PC-9 (cell line): ENCODE results near the gene SNX15. TPM values are rescaled to one million over a fixed set of nuclear protein-coding genes. Genes with fewer than 3 reads are reported as not detected.
A peak's percentile ranks its signal among the peaks of the same experiment; 100 is the strongest.

Experiments
- BruUV-seq: library from RNA; stranded (reverse); fragments of 400-500 nt; replicated peaks from 2 replicates; lab custom pipeline; 2021; lab: Mats Ljungman, UMichigan
- CTCF ChIA-PET: fragments of 300-600 bp; sonication (Branson Sonifier 250); formaldehyde crosslinking; loops from one replicate; lab custom pipeline; 2022; ENCODE audit warnings: antibody characterized with exemption; lab: Charles Lee
- POLR2A ChIA-PET: fragments of 300-600 bp; sonication (Branson Sonifier 250); formaldehyde crosslinking; loops from one replicate; lab custom pipeline; 2022; ENCODE audit warnings: antibody characterized with exemption; ENCODE audit not compliant: unreplicated experiment; lab: Charles Lee
- DNase-seq, 2 experiments: peaks; one replicate each; pipeline versions ENCODE4 v3.0.0 to v3.0.0-alpha.2; 2015 to 2022; ENCODE audit warnings: mixed read lengths in 1 of 2
- H2AFZ ChIP-seq: fragments of 200-600 bp; sonication (generic); 2 replicates; pipeline ENCODE4 v1.8.1; 2017; ENCODE audit warnings: antibody characterized with exemption
- H3F3A ChIP-seq: fragments of 200-600 bp; sonication (generic); 2 replicates; pipeline ENCODE4 v1.8.1; 2017; ENCODE audit warnings: antibody characterized with exemption, mild to moderate bottlenecking, low read depth; ENCODE audit not compliant: insufficient read depth
- H3K27ac ChIP-seq: fragments of 200-600 bp; sonication (generic); 2 replicates; pipeline ENCODE4 v1.6.1; 2016; ENCODE audit warnings: mixed run types
- H3K27me3 ChIP-seq: fragments of 200-600 bp; sonication (generic); 2 replicates; pipeline ENCODE4 v1.6.1; 2016; ENCODE audit warnings: low read depth, mixed run types; ENCODE audit not compliant: insufficient read depth
- H3K36me3 ChIP-seq: fragments of 200-600 bp; sonication (generic); 2 replicates; pipeline ENCODE4 v1.6.1; 2016; ENCODE audit warnings: low read depth, mixed run types
- H3K4me1 ChIP-seq: fragments of 200-600 bp; sonication (generic); replicated peaks from 2 replicates; pipeline ENCODE4 v1.6.1; 2016; ENCODE audit warnings: mixed run types; ENCODE audit not compliant: insufficient read depth
- H3K4me2 ChIP-seq: fragments of 200-600 bp; sonication (generic); 2 replicates; pipeline ENCODE4 v1.6.1; 2017; ENCODE audit warnings: mixed run types
- H3K4me3 ChIP-seq: fragments of 200-600 bp; sonication (generic); 2 replicates; pipeline ENCODE4 v1.6.1; 2016; ENCODE audit warnings: mixed run types
- H3K79me2 ChIP-seq: fragments of 200-600 bp; sonication (generic); 2 replicates; pipeline ENCODE4 v1.6.1; 2017; ENCODE audit warnings: low read depth, mixed run types
- H3K9me2 ChIP-seq: fragments of 200-600 bp; sonication (generic); 2 replicates; pipeline ENCODE4 v1.8.1; 2017; ENCODE audit warnings: mild to moderate bottlenecking; ENCODE audit not compliant: insufficient read depth
- H3K9me3 ChIP-seq: fragments of 200-600 bp; sonication (generic); 2 replicates; pipeline ENCODE4 v1.8.1; 2016; ENCODE audit warnings: low read depth; ENCODE audit not compliant: insufficient read depth
- H4K20me1 ChIP-seq: fragments of 200-600 bp; sonication (generic); 2 replicates; pipeline ENCODE4 v1.8.1; 2017; ENCODE audit not compliant: insufficient read depth
- EZH2 ChIP-seq: fragments of 200-600 bp; sonication (generic); IDR thresholded peaks from 2 replicates; pipeline ENCODE4 v1.8.0; 2017; ENCODE audit warnings: antibody characterized with exemption, low read depth
- intact Hi-C: fragments of 100-400 bp; cut with micrococcal nuclease; formaldehyde crosslinking; loops from one replicate; pipeline ENCODE4 v1.10.0; 2022; ENCODE audit not compliant: unreplicated experiment
- total RNA-seq: library from RNA; stranded (reverse); gene quantifications from 2 replicates; pipeline ENCODE4 v1.2.3, GENCODE V29; 2021
- TF ChIP-seq, protein P1 (sequence below): fragments of 200-600 bp; sonication (generic); conservative IDR thresholded peaks from 2 replicates; pipeline ENCODE4 v1.6.1; 2017; ENCODE audit warnings: mixed run types, antibody characterized with exemption, mild to moderate bottlenecking, moderate library complexity

Gene SNX15
- total RNA-seq, 1 experiment from 2014 or later: 38.2 TPM

DNA sequence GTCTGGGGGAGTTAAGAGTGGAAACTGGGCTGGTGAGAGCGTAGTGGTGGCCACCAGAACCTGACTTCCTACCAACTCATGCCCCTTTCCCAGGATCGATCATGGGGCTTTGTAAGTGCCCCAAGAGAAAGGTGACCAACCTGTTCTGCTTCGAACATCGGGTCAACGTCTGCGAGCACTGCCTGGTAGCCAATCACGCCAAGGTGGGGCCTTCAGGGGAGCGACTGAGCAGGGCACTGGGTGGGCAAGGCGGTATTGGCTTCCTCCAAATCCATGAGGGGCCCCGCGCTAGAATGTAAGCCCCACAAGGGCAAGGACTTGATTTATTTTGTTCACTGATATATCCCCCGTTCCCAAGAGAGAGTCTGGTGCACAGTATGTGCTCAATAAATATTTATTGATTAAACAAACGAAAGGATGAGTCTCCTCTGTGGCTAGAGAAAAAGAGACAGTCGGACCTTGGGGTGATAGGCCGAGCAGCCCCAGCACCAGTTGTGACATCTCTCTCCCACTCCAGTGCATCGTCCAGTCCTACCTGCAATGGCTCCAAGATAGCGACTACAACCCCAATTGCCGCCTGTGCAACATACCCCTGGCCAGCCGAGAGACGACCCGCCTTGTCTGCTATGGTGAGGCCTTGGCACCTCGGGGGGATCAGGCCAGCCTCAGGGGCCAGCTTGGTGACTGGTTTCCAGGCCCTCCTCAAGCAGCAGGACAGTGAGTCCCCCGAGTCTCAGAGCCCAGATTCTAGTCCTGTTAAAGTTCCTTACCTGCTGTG lies 57.5 kb downstream of the SNX15 start:
- H3K36me3 ChIP-seq: peaks cover 20% of the 10 kb centered on the region
- no peaks in the 10 kb centered on the region for H3K9me3 ChIP-seq
- H3K79me2 ChIP-seq: peaks cover 49% of the 10 kb centered on the region
- H3K4me3 ChIP-seq: peak overlapping the region; percentile 82
- peak overlapping the region; percentile 93 for H3K4me2 ChIP-seq
- peaks cover 13% of the 10 kb centered on the region for H3F3A ChIP-seq
- H2AFZ ChIP-seq: 0 out of 2 replicates have a peak overlapping the region, but pooled peaks have one; percentile 90
- peak overlapping the region; percentile 82 for H3K27ac ChIP-seq
- no peaks in the 10 kb centered on the region for H3K27me3 ChIP-seq
- intact Hi-C loops: loop anchor here (1.0 to 5.0 kb wide), 2 partner anchors 12 to 42 kb away; partner anchors contain the start of genes SAC3D1 and VPS51
- ChIA-PET POLR2A (interaction anchor here (0.7 kb wide), 1 partner anchor 12 kb away, joined by 6 read pairs; no protein-coding TSS in a partner anchor), CTCF (no interaction called here)
- no peaks in the 10 kb centered on the region for H3K9me2 ChIP-seq
- no peak for DNase-seq
- H4K20me1 ChIP-seq: no peaks in the 10 kb centered on the region
- TF ChIP-seq EZH2: no peak
- TF ChIP-seq, protein P1, sequence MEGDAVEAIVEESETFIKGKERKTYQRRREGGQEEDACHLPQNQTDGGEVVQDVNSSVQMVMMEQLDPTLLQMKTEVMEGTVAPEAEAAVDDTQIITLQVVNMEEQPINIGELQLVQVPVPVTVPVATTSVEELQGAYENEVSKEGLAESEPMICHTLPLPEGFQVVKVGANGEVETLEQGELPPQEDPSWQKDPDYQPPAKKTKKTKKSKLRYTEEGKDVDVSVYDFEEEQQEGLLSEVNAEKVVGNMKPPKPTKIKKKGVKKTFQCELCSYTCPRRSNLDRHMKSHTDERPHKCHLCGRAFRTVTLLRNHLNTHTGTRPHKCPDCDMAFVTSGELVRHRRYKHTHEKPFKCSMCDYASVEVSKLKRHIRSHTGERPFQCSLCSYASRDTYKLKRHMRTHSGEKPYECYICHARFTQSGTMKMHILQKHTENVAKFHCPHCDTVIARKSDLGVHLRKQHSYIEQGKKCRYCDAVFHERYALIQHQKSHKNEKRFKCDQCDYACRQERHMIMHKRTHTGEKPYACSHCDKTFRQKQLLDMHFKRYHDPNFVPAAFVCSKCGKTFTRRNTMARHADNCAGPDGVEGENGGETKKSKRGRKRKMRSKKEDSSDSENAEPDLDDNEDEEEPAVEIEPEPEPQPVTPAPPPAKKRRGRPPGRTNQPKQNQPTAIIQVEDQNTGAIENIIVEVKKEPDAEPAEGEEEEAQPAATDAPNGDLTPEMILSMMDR: no peak
- H3K4me1 ChIP-seq: peaks cover 17% of the 10 kb centered on the region
- TSS peak; percentile 66 for BruUV-seq

DNA sequence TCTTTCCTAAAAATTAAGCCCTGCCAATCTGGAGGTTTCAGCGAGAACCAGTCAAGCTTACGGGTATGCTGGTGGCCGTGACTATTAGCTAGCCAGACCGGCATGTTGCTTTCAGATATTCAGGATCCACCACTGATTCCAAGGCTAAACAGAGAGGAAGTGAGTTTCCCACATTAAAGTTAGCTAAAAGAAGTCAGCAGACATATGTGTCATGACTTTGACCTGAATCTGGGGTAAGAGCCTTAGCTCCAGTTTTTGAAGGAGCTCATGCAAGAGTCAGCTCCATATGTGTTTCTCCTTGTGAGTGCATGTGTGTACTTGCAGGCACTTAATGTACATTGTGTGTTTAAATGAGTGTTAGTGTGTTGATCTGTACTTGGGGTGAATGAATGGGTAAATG lies 58.2 kb downstream of the SNX15 start:
- Histone ChIP-seq H3K79me2 (peaks cover 49% of the 10 kb centered on the region), H2AFZ (no peak overlapping the region), H3K9me3 (no peaks in the 10 kb centered on the region), H3K4me1 (peaks cover 17% of the 10 kb centered on the region), H3K4me3 (peak overlapping the region; percentile 82; the same call in 1 of the 2 replicates), H3K9me2 (no peaks in the 10 kb centered on the region), H3F3A (peaks cover 18% of the 10 kb centered on the region), H3K4me2 (peak overlapping the region; percentile 93), H3K27ac (no peak overlapping the region), H4K20me1 (no peaks in the 10 kb centered on the region), H3K36me3 (peaks cover 17% of the 10 kb centered on the region), H3K27me3 (no peaks in the 10 kb centered on the region)
- CTCF ChIA-PET: no interaction called here
- TF ChIP-seq EZH2: no peak
- TF ChIP-seq, protein P1: no peak
- intact Hi-C loops: no loop called here
- no peak for DNase-seq
- POLR2A ChIA-PET: interaction anchor here (0.5 to 0.7 kb wide), 2 partner anchors 11 to 15 kb away, joined by 3 to 6 read pairs; no protein-coding TSS in a partner anchor
- BruUV-seq: no TSS peak

DNA sequence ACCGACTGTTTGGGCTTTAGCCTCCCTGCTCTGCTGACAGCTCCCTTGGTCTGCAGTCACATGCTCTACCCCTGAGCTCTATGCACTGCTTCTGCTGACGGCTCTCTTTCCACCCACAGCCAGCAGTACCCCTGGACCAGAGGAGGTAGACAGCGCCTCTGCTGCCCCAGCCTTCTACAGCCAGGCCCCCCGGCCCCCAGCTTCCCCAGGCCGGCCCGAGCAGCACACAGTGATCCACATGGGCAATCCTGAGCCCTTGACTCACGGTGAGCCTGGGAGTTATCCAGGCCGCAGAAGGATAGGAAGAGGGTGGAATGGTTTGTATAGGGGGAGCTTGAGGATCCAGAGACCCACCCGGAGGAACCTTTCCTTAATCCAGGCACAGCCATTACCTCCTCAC lies 59.6 kb downstream of the SNX15 start:
- CTCF ChIA-PET: no interaction called here

More for the DNA sequence above, 59.6 kb downstream of the SNX15 start:
- no peak overlapping the region for H3K4me3 ChIP-seq
- no peak for DNase-seq
- peaks cover 18% of the 10 kb centered on the region; the same call in 1 of the 2 replicates for H3F3A ChIP-seq
- H3K4me2 ChIP-seq: no peak overlapping the region
- H4K20me1 ChIP-seq: no peaks in the 10 kb centered on the region
- no peak overlapping the region for H2AFZ ChIP-seq
- POLR2A ChIA-PET: interaction anchor here (0.6 kb wide), 1 partner anchor 71 kb away, joined by 5 read pairs; no protein-coding TSS in a partner anchor
- TF ChIP-seq, protein P1: no peak
- TF ChIP-seq EZH2: no peak
- H3K79me2 ChIP-seq: peaks cover 39% of the 10 kb centered on the region
- H3K9me3 ChIP-seq: no peaks in the 10 kb centered on the region
- BruUV-seq: no TSS peak
- intact Hi-C loops: no loop called here
- H3K27me3 ChIP-seq: no peaks in the 10 kb centered on the region
- peaks cover 17% of the 10 kb centered on the region for H3K4me1 ChIP-seq
- H3K27ac ChIP-seq: no peak overlapping the region
- H3K36me3 ChIP-seq: peaks cover 13% of the 10 kb centered on the region
- H3K9me2 ChIP-seq: no peaks in the 10 kb centered on the region
